Endometrial microvascular endothelial cells (primary cell): ENCODE measurements around the gene LPCAT3. TPM values are rescaled to one million over a fixed set of nuclear protein-coding genes. Genes with fewer than 3 reads are reported as not detected.
"Not testable (repeated sequence)": the region's sequence is repeated elsewhere in the genome, so short reads cannot be mapped to it uniquely, and the experiment has no call there.

Experiments
- in situ Hi-C: cut with HindIII; loops from 2 replicates; pipeline ENCODE4 v1.10.0; 2017; ENCODE audit warnings: low sequenced_read_pairs, low pct_unique_long_range_greater_than_20kb; ENCODE audit errors: inconsistent ontology term
- total RNA-seq: library from RNA; depleted of rRNA; stranded (reverse); fragments of >200 nt; gene quantifications from one replicate; pipeline ENCODE4 v1.2.3, GENCODE V29; 2015; ENCODE audit errors: inconsistent ontology term

The LPCAT3 gene
- 28.2 TPM for total RNA-seq

- in situ Hi-C loops = loop anchor here (25.0 kb wide), 1 partner anchor 94 kb away; the partner anchor contains the start of gene C1RL
These were observed at the start of gene LPCAT3 for GRCh38 chr12:7018350-7019042. Gene LPCAT3 (minus strand): TSS chr12:7018476. CDS start chr12:7018424, 52 bp downstream.

DNA sequence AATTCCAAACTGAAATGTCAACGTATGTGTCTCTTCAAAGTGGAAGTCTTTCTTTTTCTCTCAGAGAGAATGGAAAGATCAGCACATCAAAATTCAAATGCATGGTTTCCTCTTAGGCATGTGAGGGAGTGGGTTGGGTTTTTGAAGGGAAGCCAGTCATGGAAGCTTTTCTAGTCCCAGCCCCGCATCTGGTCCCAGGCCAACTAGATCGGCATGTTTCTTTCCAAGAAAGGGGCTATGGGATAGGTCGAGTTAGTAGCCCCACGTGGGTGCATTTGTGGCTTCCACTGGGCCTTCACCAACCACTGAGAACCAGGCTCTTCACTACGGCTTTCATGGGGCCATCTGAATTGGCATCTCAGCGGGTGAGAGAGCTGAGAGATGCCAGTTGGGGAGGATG, 48.8 kb upstream of the LPCAT3 start:
- in situ Hi-C loops = no loop called here

DNA sequence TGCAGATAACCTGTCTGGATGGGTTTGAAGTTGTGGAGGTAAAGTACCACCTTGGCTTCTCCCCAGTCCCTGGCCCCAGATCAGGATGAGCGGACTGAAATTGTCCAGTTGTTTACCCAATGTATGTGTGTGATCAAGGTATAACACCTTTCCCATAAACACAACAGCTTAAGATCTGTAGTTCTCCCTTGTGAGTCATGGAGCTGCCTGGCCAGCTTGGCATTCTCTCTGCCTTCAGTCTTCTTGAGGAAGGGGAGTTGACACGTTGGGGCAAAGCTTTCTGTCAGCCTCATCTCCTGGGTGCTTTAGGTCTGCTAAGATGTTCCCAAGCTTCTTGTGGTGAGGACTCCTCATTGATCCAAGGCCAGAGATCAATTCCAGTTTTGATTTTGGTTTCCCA, 48.3 kb upstream of the LPCAT3 start:
- in situ Hi-C loops = no loop called here

DNA sequence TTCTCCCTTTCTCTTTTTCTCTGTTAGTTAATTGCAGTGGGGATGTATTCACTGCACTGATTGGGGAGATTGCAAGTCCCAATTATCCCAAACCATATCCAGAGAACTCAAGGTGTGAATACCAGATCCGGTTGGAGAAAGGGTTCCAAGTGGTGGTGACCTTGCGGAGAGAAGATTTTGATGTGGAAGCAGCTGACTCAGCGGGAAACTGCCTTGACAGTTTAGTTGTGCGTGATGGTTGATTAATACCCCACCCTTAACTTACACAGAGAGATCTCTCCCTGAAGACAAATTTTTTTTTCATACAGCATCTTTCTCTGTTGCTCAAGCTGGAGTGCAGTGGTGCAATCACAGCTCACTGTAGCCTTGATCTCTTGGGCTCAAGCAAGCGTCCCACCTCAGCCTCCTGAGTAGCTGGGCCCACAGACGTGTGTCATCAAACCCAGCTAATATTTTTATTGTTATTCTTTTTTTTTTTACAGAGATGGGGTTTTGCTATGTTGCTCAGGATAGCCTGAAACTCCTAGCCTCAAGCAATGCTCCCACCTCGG, 46.9 kb upstream of the LPCAT3 start:
- in situ Hi-C loops = no loop called here

DNA sequence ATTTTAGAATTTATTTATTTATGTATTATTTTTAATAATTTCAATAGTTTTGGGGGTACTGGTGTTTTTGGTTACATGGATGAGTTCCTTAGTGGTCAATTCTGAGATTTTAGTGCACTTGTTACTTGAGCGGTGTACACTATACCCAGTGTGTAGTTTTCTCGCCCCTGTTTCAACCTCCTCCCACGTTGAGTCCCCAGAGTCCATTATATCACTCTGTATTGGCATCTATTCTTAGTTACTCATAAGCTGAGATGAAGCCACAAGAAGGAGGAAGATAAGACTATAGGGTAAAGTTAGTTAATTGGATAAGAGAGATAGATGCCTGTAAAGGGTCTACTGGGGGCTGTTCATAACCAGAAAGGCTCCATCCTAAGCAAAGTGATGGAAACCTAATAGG, 46.2 kb upstream of the LPCAT3 start:
- in situ Hi-C loops = no loop called here

DNA sequence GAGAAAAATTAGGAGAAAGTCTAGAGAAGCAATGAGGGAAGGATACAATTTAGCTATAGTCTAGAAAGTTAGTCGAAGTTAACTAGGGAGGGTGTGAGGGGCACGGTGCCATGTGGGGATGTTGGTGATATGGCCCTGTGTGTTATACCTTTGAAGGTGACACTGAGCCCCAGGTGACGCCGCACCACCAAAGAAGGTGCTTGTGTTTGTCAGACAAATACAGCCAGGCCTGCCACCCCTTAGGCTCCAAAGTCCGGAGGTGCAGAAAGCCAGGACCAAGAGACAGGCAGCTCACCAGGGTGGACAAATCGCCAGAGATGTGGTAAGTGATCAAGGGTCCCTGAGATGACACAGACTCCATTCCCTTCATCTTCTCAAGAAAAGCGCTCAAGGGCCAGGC, 43.3 kb upstream of the LPCAT3 start:
- in situ Hi-C loops = no loop called here

- in situ Hi-C loops = no loop called here
These were observed 42.9 kb upstream of the LPCAT3 start for GRCh38 chr12:7061138-7061537.

- in situ Hi-C loops = no loop called here
These were observed 42.2 kb upstream of the LPCAT3 start, which contains the start of gene C1S for GRCh38 chr12:7060353-7060954. Gene C1S (plus strand): TSS chr12:7060718. CDS start chr12:7061913, 1,195 bp downstream.

- in situ Hi-C loops = no loop called here
These were observed 41.5 kb upstream of the LPCAT3 start for GRCh38 chr12:7059780-7060179.

DNA sequence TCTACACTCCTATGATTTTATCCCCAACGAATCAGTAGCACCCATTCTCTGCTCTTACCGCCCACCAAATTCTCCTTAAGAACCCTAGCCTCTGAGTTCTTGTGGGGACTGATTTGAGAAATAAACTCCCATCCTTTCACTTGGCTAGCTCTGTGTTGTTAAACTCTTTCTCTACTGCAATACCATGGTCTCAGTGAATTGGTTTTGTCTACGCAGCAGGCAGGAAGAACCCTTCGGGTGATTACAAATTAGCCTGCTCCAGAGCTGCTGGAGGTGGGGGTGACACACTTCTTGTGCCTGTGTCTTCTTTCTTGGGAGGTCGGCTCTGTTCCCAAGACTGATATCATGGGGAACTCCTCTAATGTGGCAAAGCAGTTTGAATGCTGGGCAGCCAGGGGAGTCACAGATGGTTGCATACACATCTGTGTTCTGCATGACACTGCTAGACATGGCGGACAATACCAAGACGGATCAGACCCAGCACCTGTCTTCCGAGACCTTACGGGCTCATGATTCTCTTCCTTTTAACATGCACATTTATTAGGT, 40.6 kb upstream of the LPCAT3 start:
- in situ Hi-C loops = no loop called here

DNA sequence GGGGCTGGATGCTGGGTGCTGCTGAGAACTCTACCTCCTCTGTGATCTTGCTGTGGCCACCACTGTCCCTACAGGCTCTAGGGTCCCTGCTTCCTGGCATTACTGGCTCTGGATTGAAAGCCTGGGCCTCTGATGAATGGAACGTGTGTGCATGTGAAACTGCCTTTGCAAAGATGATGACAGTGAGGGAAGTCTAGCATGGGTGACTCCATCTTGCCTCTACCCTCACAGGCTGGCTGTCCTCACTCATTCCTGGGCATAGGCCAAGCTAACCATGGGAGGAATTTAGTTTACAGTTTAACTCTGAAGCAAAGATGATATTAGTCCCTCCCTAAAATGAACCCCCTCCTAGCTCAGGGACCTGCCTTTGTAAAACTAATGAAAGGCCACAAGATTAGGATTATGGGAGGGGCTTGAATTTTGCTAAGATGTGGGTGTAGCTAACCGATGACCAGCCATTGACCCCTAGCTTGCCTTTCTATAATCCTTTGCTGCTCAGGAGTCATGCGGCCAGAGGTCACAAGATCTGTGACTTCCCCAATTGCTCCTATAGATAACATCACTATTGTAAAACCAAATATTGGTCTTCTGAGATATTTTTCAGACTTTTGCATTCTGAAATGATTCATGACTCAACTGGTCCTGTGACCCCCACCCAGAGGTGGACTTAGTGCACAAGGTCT, 40.0 kb upstream of the LPCAT3 start:
- in situ Hi-C loops = no loop called here

GRCh38 chr12:7055736-7056135, 37.5 kb upstream of the LPCAT3 start:
- in situ Hi-C loops = not testable (repeated sequence)

GRCh38 chr12:7054925-7055324, 36.6 kb upstream of the LPCAT3 start:
- in situ Hi-C loops = no loop called here

DNA sequence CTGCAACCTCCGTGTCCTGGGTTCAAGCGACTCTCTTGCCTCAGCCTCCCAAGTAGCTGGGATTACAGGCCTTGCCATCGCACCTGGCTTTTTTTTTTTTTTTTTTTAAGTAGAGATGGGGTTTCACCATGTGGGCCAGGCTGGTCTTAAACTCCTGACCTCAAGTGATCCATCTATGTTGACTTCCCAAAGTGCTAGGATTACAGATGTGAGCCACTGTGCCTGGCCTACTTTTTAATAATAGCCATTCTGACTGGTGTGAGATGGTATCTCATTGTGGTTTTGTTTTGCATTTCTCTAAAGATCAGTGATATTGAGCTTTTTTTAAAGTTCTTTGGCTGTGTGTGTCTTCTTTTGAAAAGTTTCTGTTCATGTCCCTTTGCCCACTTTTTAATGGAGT, 31.7 kb upstream of the LPCAT3 start:
- in situ Hi-C loops = not testable (repeated sequence)

- in situ Hi-C loops = not testable (repeated sequence)
These were observed 31.2 kb upstream of the LPCAT3 start for GRCh38 chr12:7049445-7049951.

DNA sequence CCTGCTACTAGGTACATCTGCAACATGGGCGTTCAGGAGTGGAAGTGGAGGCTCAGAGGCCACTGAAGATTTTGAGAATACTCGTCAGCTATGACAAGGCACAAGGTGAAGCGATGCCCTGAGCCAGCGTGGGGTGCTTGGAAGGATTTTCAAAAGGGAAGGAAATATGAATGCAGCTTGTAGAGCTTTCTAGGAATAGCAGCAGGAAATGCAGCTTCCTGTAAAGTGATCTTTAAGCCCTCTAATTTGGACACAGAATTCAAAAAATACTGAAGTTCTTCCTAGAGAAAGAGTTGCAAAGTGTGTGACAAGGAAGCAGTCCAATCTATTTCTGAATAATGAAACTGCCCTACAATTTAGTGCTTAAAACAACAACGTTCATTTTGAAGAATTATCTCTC, 29.0 kb upstream of the LPCAT3 start:
- in situ Hi-C loops = no loop called here

DNA sequence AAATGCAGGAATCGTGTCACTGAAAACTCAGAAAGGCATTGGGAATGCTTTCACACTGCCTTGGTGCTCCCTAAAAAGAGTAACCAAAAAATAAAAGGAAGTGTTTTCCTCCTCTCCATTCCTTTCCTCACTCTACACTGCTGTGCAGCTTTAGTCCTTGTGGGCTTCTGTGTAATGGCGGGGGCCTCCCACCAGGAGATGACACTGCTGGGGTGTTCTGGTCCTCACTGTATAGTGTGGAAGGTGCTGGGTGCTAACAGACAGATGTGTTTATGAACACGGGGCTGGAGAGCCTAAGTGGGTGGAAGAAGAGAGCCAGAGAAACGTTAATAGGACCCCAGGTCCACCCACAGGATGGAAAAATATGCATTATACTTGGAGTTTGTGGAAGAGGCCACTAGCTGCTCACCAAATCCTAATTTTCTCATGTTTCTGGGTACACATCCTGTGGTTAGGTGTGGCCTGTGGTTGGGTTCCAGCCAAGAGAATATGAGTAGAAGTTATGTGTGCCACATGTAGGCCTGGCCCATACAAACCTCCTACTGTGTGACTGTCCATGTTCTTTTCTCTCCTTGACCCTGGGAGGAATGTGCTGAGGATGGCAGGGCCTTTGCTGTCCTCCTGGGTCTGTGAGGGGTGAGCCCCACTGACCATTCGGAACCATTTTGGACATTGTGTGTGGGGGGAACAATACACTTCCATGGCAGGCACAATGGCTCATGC, 28.3 kb upstream of the LPCAT3 start:
- in situ Hi-C loops = no loop called here

GRCh38 chr12:7045913-7046312, 27.6 kb upstream of the LPCAT3 start:
- in situ Hi-C loops = no loop called here

DNA sequence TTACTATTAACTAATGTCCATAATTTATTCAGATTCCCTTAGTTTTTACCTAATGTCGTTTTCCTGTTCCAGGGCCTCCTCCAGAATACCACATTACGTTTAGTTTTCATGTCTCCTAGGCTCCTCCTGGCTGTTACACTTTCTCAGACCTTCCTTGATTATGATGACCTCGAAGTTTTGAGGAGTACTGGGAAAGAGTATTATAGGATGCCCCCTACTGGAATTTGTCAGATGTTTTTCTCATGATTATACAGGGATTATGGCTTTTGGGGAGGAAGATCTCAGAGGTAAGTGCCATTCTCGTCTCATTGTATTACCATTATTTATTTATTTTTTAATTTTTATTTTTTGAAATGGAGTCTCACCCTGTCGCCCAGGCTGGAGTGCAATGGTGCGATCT, 24.6 kb upstream of the LPCAT3 start:
- in situ Hi-C loops = no loop called here
